ENCODE results near the gene ERP44.
A peak's percentile ranks its signal among the peaks of the same experiment; 100 is the strongest.
"Not testable (repeated sequence)": the region's sequence is repeated elsewhere in the genome, so short reads cannot be mapped to it uniquely, and the experiment has no call there.

Gene ERP44

DNA sequence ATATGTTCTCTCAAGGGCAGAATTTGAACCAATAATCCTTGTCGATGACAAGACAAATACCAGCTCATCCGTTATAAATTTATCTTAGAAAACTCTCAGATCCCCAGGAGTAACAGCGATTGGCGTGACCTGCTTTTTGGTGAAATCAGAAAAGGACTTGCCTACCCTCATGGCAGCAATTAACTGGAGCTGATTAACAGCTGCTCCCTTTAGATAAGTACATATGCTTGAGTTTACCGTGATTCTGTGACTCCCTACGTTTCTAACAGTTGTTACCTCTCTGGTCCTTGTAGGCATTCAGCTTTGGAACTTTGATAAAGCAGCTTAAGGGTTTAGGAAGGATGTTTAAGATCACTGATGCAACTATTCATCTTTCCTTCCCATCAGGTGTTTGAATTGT is 2.8 kb upstream of the ERP44 start:
- Histone ChIP-seq H3K4me1 (ENCODE audit: control insufficient read depth, insufficient read depth, low read length) (peaks cover 21% of the 10 kb centered on the region), H3K27me3 (ENCODE audit: control insufficient read depth, insufficient read depth, low read length) (no peaks in the 10 kb centered on the region), H3K4me3 (ENCODE audit: low read depth, low read length) (no peak overlapping the region), H3K9me3 (ENCODE audit: control insufficient read depth, insufficient read depth, low read length) (no peaks in the 10 kb centered on the region), H3K36me3 (ENCODE audit: control insufficient read depth, insufficient read depth, low read length) (peaks cover 22% of the 10 kb centered on the region), H3K9ac (ENCODE audit: low read depth, low read length) (no peak overlapping the region), H3K27ac (ENCODE audit: low read depth, low read length) (no peak overlapping the region)

DNA sequence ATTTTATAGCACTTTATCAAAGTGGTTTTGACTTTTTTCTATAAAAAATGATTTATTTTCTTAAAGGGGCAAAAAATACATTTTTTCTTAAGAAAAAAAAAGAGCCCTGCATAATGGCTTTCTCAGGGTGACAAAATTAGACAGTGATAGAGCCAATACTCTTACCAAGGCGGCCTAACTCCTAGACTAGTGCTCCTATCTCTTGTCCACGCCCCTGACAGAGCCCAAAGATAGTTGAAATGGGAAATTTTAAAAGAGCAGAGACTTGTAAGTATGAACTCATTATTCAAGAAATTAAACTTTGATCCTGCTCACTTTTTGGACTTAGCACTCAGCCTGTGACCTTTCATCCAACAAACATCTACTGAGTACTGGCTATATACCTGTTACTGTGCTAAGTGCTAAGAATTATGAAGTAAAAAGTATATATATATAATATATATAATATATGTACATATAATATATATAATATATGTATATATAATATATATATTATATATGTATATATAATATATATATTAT is 1.4 kb upstream of the ERP44 start:
- H3K27me3 ChIP-seq (ENCODE audit: control insufficient read depth, insufficient read depth, low read length) = no peaks in the 10 kb centered on the region
- H3K36me3 ChIP-seq (ENCODE audit: control insufficient read depth, insufficient read depth, low read length) = peaks cover 9% of the 10 kb centered on the region
- H3K4me1 ChIP-seq (ENCODE audit: control insufficient read depth, insufficient read depth, low read length) = peaks cover 21% of the 10 kb centered on the region
- H3K9ac ChIP-seq (ENCODE audit: low read depth, low read length) = no peak overlapping the region
- H3K27ac ChIP-seq (ENCODE audit: low read depth, low read length) = peak overlapping the region; percentile 56
- peak overlapping the region; percentile 98 for H3K4me3 ChIP-seq (ENCODE audit: low read depth, low read length)
- H3K9me3 ChIP-seq (ENCODE audit: control insufficient read depth, insufficient read depth, low read length) = no peaks in the 10 kb centered on the region

GRCh38 chr9:100099722-100100042 is 882 bp upstream of the ERP44 start:
- H3K27ac ChIP-seq (ENCODE audit: low read depth, low read length) = peak overlapping the region; percentile 56
- no peaks in the 10 kb centered on the region for H3K9me3 ChIP-seq (ENCODE audit: control insufficient read depth, insufficient read depth, low read length)
- H3K4me3 ChIP-seq (ENCODE audit: low read depth, low read length) = peak overlapping the region; percentile 98
- H3K9ac ChIP-seq (ENCODE audit: low read depth, low read length) = peak overlapping the region; percentile 74
- H3K27me3 ChIP-seq (ENCODE audit: control insufficient read depth, insufficient read depth, low read length) = no peaks in the 10 kb centered on the region
- H3K36me3 ChIP-seq (ENCODE audit: control insufficient read depth, insufficient read depth, low read length) = peaks cover 3% of the 10 kb centered on the region; the same call in 1 of the 2 replicates
- peaks cover 20% of the 10 kb centered on the region for H3K4me1 ChIP-seq (ENCODE audit: control insufficient read depth, insufficient read depth, low read length)

GRCh38 chr9:100098046-100098886 is 534 bp downstream of the ERP44 start:
- Histone ChIP-seq H3K36me3 (ENCODE audit: control insufficient read depth, insufficient read depth, low read length) (no peaks in the 10 kb centered on the region), H3K9me3 (ENCODE audit: control insufficient read depth, insufficient read depth, low read length) (no peaks in the 10 kb centered on the region), H3K27ac (ENCODE audit: low read depth, low read length) (peak overlapping the region; percentile 54), H3K4me3 (ENCODE audit: low read depth, low read length) (peak overlapping the region; percentile 98), H3K9ac (ENCODE audit: low read depth, low read length) (peak overlapping the region; percentile 77), H3K4me1 (ENCODE audit: control insufficient read depth, insufficient read depth, low read length) (peaks cover 10% of the 10 kb centered on the region; the same call in 1 of the 2 replicates), H3K27me3 (ENCODE audit: control insufficient read depth, insufficient read depth, low read length) (no peaks in the 10 kb centered on the region)

DNA sequence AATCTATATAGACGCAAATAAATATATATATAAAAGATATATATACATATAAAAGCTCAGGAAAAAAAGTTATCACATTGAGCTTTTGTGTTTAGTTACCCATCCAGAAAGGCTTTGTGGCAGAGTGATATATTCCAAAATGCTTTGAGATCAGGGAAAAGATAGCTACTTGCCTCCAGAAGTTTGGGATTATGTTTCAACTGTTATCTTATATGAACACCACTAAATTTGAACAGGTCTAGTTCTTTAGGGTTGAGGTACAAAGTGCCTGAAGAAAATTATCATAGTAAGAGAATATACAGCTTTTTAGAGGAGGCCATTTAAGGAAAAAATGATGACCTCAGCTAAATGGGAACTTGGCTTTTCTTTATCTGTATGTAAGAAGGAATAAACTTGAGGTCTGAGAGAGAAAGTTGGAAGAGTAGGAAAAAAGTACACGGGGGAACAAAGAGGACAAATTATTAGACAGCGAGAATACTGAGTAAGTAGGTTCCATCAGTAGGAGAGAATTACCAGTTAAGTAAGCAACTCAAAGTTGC is 2.4 kb downstream of the ERP44 start:
- Histone ChIP-seq H3K27ac (ENCODE audit: low read depth, low read length) (no peak overlapping the region), H3K9me3 (ENCODE audit: control insufficient read depth, insufficient read depth, low read length) (no peaks in the 10 kb centered on the region), H3K36me3 (ENCODE audit: control insufficient read depth, insufficient read depth, low read length) (no peaks in the 10 kb centered on the region), H3K4me3 (ENCODE audit: low read depth, low read length) (no peak overlapping the region), H3K27me3 (ENCODE audit: control insufficient read depth, insufficient read depth, low read length) (no peaks in the 10 kb centered on the region), H3K4me1 (ENCODE audit: control insufficient read depth, insufficient read depth, low read length) (peaks cover 10% of the 10 kb centered on the region; the same call in 1 of the 2 replicates), H3K9ac (ENCODE audit: low read depth, low read length) (no peak overlapping the region)

DNA sequence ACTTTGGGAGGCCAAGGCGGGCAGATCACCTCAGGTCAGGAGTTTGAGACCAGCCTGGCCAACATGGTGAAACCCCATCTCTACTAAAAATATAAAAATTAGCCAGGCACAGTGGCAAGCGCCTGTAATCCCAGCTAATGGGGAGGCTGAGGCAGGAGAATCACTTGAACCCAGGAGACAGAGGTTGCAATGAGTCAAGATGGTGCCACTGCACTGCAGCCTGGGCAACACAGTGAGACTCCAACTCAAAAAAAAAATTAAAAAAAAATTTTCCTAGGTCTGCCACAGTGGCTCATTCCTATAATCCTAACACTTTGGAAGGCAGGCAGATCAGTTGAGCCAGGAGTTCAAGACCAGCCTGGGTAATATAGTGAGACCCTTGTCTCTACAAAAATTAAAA is 4.4 kb downstream of the ERP44 start:
- not testable (repeated sequence) for H3K4me1 ChIP-seq (ENCODE audit: control insufficient read depth, insufficient read depth, low read length); H3K9me3 ChIP-seq (ENCODE audit: control insufficient read depth, insufficient read depth, low read length); H3K9ac ChIP-seq (ENCODE audit: low read depth, low read length); H3K27me3 ChIP-seq (ENCODE audit: control insufficient read depth, insufficient read depth, low read length); H3K4me3 ChIP-seq (ENCODE audit: low read depth, low read length); H3K36me3 ChIP-seq (ENCODE audit: control insufficient read depth, insufficient read depth, low read length); H3K27ac ChIP-seq (ENCODE audit: low read depth, low read length)

GRCh38 chr9:100092066-100092465 is 6.7 kb downstream of the ERP44 start:
- H3K36me3 ChIP-seq (ENCODE audit: control insufficient read depth, insufficient read depth, low read length) = no peaks in the 10 kb centered on the region
- H3K27ac ChIP-seq (ENCODE audit: low read depth, low read length) = no peak overlapping the region
- no peaks in the 10 kb centered on the region for H3K9me3 ChIP-seq (ENCODE audit: control insufficient read depth, insufficient read depth, low read length)
- no peaks in the 10 kb centered on the region for H3K27me3 ChIP-seq (ENCODE audit: control insufficient read depth, insufficient read depth, low read length)
- H3K9ac ChIP-seq (ENCODE audit: low read depth, low read length) = no peak overlapping the region
- H3K4me1 ChIP-seq (ENCODE audit: control insufficient read depth, insufficient read depth, low read length) = no peaks in the 10 kb centered on the region
- H3K4me3 ChIP-seq (ENCODE audit: low read depth, low read length) = no peak overlapping the region

DNA sequence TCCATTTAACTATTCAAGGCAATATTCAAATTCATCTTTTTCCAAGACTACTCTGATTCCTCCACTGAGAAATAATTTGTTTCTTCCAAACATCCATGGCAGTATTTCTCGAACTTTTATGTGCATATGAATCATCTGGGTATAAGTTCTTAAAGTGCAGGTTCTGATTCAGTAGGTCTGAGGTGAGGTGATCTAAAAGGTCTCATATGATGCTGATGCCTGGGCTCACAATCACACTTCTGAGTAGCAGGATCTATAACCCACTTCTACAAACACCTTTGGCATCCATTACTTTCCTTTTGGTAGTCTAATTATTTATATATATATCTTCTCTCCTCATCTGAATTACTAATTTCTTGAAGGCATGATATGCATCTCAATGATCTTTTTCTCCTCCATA is 7.2 kb downstream of the ERP44 start:
- Histone ChIP-seq H3K4me3 (ENCODE audit: low read depth, low read length) (no peak overlapping the region), H3K9ac (ENCODE audit: low read depth, low read length) (no peak overlapping the region), H3K27me3 (ENCODE audit: control insufficient read depth, insufficient read depth, low read length) (no peaks in the 10 kb centered on the region), H3K27ac (ENCODE audit: low read depth, low read length) (no peak overlapping the region), H3K9me3 (ENCODE audit: control insufficient read depth, insufficient read depth, low read length) (no peaks in the 10 kb centered on the region), H3K4me1 (ENCODE audit: control insufficient read depth, insufficient read depth, low read length) (no peaks in the 10 kb centered on the region), H3K36me3 (ENCODE audit: control insufficient read depth, insufficient read depth, low read length) (no peaks in the 10 kb centered on the region)

DNA sequence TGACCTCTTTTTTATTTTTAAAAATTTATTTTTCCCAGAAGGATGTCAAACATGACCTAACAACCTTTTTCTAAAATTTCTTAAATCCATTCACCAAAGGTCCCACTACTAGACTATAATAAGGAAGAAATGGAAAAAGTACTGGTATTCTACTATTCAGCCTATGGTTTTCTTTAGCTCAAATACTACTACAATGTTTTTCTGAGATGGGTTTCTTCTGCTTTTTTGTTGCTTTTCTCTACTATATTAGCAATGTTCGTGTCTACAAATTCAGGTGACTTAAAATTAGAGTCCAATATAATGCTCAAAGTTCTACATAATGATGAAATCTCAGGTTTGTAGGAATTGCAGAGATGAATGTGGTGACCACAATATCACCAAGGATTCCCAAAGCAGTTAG is 7.9 kb downstream of the ERP44 start:
- H3K9me3 ChIP-seq (ENCODE audit: control insufficient read depth, insufficient read depth, low read length) = no peaks in the 10 kb centered on the region
- H3K27ac ChIP-seq (ENCODE audit: low read depth, low read length) = no peak overlapping the region
- no peak overlapping the region for H3K9ac ChIP-seq (ENCODE audit: low read depth, low read length)
- H3K27me3 ChIP-seq (ENCODE audit: control insufficient read depth, insufficient read depth, low read length) = no peaks in the 10 kb centered on the region
- H3K36me3 ChIP-seq (ENCODE audit: control insufficient read depth, insufficient read depth, low read length) = no peaks in the 10 kb centered on the region
- H3K4me1 ChIP-seq (ENCODE audit: control insufficient read depth, insufficient read depth, low read length) = no peaks in the 10 kb centered on the region
- H3K4me3 ChIP-seq (ENCODE audit: low read depth, low read length) = no peak overlapping the region

- no peak overlapping the region for H3K9ac ChIP-seq (ENCODE audit: low read depth, low read length)
- peaks cover 17% of the 10 kb centered on the region for H3K4me1 ChIP-seq (ENCODE audit: control insufficient read depth, insufficient read depth, low read length)
- no peaks in the 10 kb centered on the region for H3K36me3 ChIP-seq (ENCODE audit: control insufficient read depth, insufficient read depth, low read length)
- no peak overlapping the region for H3K27ac ChIP-seq (ENCODE audit: low read depth, low read length)
- H3K9me3 ChIP-seq (ENCODE audit: control insufficient read depth, insufficient read depth, low read length) = no peaks in the 10 kb centered on the region
- H3K4me3 ChIP-seq (ENCODE audit: low read depth, low read length) = no peak overlapping the region
- H3K27me3 ChIP-seq (ENCODE audit: control insufficient read depth, insufficient read depth, low read length) = no peaks in the 10 kb centered on the region
Measured at GRCh38 chr9:100088202-100088601, 10.6 kb downstream of the ERP44 start.

DNA sequence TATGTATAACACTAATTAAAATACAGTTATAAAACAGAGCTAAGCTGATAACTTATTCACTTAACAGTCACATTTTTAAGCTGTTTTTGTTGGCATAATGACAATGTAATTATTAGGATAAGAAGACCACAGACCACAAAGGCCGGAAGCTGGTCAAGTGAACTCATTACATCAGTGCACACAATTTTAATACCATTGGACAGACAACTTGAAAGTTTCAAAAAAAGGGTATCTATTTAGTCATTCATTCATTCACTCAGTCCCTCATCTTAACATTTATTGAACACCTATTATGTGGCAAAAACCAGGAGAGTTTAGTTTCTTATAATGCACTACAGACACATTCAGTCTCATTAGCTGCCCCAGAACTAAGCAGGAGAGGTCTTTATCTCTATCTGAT is 11.6 kb downstream of the ERP44 start:
- Histone ChIP-seq H3K4me1 (ENCODE audit: control insufficient read depth, insufficient read depth, low read length) (peaks cover 23% of the 10 kb centered on the region), H3K27me3 (ENCODE audit: control insufficient read depth, insufficient read depth, low read length) (no peaks in the 10 kb centered on the region), H3K9me3 (ENCODE audit: control insufficient read depth, insufficient read depth, low read length) (no peaks in the 10 kb centered on the region), H3K36me3 (ENCODE audit: control insufficient read depth, insufficient read depth, low read length) (no peaks in the 10 kb centered on the region), H3K27ac (ENCODE audit: low read depth, low read length) (no peak overlapping the region), H3K9ac (ENCODE audit: low read depth, low read length) (no peak overlapping the region), H3K4me3 (ENCODE audit: low read depth, low read length) (no peak overlapping the region)

Measured in HUES48 (cell line).